IPS-18c (cell line): ENCODE measurements around the gene R3HCC1L.
"Not testable (repeated sequence)": the region's sequence is repeated elsewhere in the genome, so short reads cannot be mapped to it uniquely, and the experiment has no call there.

Experiments used
- H3K4me3 ChIP-seq: 2 replicates; pipeline ENCODE4 v1.7.0; 2013; ENCODE audit warnings: low read depth, mild to moderate bottlenecking, low read length, moderate library complexity; ENCODE audit not compliant: insufficient read depth
- H3K9me3 ChIP-seq: one replicate; pipeline ENCODE4 v1.6.1; 2013; ENCODE audit warnings: mild to moderate bottlenecking, low read length, moderate library complexity; ENCODE audit not compliant: control insufficient read depth, insufficient read depth

Gene R3HCC1L

DNA sequence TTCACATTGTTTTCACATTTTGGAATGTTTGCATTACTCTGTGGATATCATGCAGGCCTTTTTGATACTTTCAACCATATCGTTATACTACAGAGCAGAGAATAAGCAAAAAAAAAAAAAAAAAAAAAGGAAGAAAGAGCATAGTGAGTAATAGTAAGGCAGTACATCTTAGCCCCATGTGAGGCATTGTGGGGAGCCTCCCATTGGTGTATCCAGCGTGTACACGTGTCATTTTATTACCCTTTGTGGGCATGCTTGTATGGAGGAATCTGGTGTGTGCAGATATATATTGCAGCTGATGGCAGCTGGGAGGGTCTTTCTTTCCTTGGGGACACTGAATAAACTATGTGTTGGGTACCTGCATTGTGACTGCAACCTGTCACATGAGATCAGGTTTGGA, 19.6 kb downstream of the R3HCC1L start:
- Histone ChIP-seq H3K4me3 (no peak overlapping the region), H3K9me3 (peaks cover 4% of the 10 kb centered on the region)

DNA sequence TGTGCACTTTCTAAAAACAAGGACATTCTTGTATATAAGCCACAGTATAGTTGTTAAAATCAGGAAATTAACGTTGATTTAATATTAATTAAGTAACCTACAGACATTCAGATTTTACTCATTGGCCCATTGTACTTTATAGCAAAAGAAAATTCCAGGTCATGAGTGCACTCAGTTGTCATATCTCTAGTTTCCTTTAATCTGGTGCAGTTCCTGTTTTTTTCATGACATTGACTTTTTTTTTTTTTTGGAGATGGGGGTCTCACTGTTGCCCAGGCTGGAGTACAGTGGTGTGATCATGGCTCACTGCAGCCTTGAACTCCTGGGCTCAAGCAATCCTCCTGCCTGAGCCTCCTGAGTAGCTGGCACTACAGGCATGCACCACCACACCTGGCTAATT, 24.1 kb downstream of the R3HCC1L start:
- no peak overlapping the region for H3K4me3 ChIP-seq
- no peaks in the 10 kb centered on the region for H3K9me3 ChIP-seq

- no peak overlapping the region for H3K4me3 ChIP-seq
- no peaks in the 10 kb centered on the region for H3K9me3 ChIP-seq
These were observed 29.5 kb downstream of the R3HCC1L start for GRCh38 chr10:98163941-98164340.

- H3K9me3 ChIP-seq: no peaks in the 10 kb centered on the region
- no peak overlapping the region for H3K4me3 ChIP-seq
These were observed 32.7 kb downstream of the R3HCC1L start for GRCh38 chr10:98167191-98167590.

DNA sequence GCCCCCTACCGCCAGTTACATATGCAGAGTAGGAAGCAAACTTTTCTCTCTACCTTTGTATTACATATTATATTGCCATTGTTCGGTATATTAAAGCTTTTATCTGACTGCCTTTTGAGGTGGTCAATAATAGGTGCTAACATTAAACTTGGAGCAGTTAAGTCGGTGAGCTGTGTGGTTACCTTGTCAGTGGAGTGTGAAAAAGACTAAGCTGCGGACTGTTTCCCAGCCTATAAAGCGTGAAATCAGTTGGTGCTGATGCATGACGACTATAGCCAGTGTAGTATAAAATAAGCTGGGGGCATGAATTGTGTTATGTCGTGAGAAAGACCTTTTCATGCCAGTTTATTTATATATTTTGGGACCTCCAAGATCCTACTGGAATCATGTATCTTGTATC, 33.7 kb downstream of the R3HCC1L start:
- no peak overlapping the region for H3K4me3 ChIP-seq
- H3K9me3 ChIP-seq: no peaks in the 10 kb centered on the region

- Histone ChIP-seq H3K9me3 (no peaks in the 10 kb centered on the region), H3K4me3 (no peak overlapping the region)
These were observed 34.3 kb downstream of the R3HCC1L start for GRCh38 chr10:98168766-98169165.

- no peak overlapping the region for H3K4me3 ChIP-seq
- H3K9me3 ChIP-seq: no peaks in the 10 kb centered on the region
These were observed 34.9 kb downstream of the R3HCC1L start for GRCh38 chr10:98169379-98169778.

DNA sequence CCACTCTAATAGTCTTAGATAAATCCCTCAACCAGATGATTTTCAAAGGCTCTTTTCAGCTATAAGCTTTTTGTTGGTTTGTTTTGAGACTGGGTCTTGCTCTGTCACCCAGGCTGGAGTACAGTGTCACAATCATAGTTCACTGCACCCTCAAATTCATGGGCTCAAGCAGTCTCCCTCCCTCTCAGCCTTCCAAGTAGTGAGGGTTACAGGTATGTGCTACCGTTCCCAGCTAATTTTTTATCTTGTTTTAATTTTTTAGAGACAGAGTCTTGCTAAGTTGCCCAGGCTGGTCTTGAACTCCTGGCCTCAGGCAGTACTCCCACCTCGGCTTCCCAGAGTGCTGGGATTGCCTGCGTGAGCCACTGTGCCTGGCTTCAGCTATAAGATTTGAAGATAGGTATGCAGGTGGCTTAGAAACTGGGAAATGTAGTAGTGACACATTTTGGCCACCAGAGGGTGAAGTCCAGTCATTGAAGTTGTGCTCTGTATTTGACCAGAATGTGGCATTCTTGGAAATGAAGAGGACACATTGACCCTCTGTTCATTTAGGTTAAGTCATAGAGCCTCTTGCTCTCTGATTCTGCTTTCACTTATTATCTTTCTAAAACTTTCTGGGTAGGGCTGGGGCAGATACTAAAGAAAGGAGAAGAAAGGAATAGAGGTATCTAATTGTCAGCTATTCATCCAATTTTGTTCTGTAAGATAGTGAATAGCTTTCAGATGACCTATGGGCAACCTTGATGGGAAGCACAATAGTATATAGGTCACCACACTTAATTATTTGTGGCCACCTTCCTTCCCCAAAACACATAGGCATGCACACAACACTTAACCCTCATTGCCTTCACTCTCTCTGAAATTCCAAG, 36.0 kb downstream of the R3HCC1L start:
- no peaks in the 10 kb centered on the region for H3K9me3 ChIP-seq
- H3K4me3 ChIP-seq: no peak overlapping the region

- Histone ChIP-seq H3K9me3 (no peaks in the 10 kb centered on the region), H3K4me3 (no peak overlapping the region)
These were observed 37.6 kb downstream of the R3HCC1L start for GRCh38 chr10:98172073-98172472.

DNA sequence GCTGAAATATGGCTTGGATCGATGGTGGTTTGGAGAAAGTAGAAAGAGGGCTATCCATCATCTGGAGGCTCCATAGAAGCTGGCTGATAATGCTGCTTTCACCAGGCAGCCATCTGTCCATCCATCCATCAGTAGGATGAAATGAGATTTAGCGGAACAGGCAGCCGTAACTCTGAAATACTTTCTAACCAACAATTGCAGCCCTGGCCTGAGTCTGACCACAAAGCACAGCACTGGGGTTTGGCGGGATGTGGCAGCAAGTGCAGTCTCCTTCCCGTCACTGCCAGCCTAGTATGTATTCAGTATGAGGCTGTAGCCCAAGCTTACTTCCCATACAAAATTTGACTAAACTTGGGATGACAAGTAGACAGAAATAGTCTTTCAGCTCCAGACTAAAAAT, 38.0 kb downstream of the R3HCC1L start:
- Histone ChIP-seq H3K4me3 (no peak overlapping the region), H3K9me3 (no peaks in the 10 kb centered on the region)

- Histone ChIP-seq H3K4me3 (no peak overlapping the region), H3K9me3 (no peaks in the 10 kb centered on the region)
These were observed 38.8 kb downstream of the R3HCC1L start for GRCh38 chr10:98173260-98173659.

GRCh38 chr10:98182351-98182915, 48.0 kb downstream of the R3HCC1L start:
- H3K9me3 ChIP-seq: not testable (repeated sequence)

DNA sequence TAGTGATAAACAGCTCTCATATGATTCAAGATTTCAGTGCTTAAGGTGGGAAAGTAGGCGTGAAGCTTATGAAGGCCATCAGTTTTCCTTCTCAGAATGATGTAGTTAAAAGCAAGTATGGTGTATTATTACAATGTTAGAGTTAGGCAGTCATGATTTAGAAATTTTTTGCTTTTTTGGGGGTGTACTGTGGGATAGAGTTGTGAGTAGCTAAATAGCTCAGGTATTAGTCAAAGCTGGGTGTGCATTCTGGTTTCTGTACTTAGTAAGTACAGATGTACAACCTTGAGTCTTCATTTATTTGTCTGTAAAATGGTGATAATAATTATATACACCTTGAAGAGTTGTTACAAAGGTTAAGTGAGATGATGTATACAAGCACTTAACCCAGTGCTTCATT, 52.2 kb downstream of the R3HCC1L start:
- Histone ChIP-seq H3K9me3 (peaks cover 6% of the 10 kb centered on the region), H3K4me3 (no peak overlapping the region)

More at GRCh38 chr10:98182351-98182915, 48.0 kb downstream of the R3HCC1L start:
- H3K4me3 ChIP-seq: not testable (repeated sequence)

- not testable (repeated sequence) for H3K9me3 ChIP-seq, H3K4me3 ChIP-seq
These were observed 56.3 kb downstream of the R3HCC1L start for GRCh38 chr10:98190773-98191172.

DNA sequence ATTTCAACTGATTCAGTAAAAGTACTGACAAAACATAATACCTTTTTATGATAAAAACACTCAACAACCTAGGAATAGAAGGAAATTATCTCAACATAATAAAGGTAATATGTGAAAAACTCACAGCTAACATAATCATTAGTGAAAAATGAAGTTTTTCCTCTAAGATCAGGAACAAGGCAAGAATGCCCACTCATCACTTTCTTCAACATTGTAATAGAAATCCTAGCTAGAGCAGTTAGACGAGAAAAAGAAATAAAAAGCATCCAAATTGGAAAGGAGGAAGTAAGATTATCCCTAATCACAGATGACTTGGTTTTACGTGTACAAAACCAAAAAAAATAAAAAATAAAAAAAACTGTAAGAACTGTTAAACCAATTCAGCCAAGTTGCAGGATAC, 58.6 kb downstream of the R3HCC1L start:
- no peaks in the 10 kb centered on the region for H3K9me3 ChIP-seq
- no peak overlapping the region for H3K4me3 ChIP-seq

DNA sequence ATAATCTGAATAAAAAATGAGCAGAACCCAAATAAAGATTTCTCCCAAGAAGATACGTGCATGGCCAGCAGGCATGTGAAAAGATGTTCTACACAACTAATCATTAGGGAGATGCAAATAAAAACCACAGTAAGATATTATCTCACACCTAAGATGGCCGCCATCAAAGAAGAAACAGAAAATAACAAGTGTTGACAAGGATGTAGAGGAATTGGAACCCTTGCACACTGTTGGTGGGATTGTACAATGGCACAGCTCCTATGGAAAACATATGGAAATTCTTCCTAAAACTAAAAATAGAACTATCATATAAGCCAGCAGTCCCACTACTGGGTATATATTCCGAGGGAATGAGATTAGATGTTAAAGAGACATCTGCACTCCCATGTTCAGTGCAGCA, 60.2 kb downstream of the R3HCC1L start:
- no peaks in the 10 kb centered on the region for H3K9me3 ChIP-seq
- H3K4me3 ChIP-seq: no peak overlapping the region

DNA sequence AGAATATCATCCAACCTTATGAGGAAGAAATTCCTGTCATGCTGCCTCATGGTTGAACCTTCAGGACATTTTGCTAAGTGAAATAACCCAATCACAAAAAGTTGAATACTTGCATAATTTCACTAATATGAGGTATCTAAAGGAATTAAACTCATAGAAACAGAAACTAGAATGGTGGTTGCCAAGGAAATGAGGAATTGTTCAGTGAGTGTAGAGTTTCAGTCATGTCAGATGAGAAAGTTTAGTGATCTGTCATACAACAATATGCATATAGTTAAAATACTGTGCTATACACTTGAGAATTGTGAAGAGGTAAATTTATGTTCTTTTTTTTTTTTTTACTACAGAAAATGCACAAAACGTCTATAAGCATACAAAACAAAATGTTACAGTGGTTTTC, 60.7 kb downstream of the R3HCC1L start:
- H3K4me3 ChIP-seq: no peak overlapping the region

DNA sequence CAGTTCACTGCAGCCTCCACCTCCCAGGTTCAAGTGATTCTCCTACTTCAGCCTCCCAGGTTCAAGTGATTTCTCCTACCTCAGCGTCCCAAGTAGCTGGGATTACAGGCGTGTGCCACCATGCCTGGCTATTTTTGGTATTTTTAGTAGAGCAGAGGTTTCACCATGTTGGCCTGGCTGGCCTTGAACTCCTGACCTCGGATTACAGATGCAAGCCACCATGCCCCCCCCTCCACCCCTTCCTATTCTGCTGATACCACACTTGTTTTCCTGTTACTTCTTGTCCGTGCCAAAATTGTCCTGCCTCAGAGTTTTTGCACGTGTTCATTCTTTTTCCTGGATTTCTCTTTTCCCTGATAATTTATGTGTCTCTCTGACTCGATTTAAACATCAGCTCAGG, 62.5 kb downstream of the R3HCC1L start:
- H3K4me3 ChIP-seq: no peak overlapping the region

More for the DNA sequence above, 60.7 kb downstream of the R3HCC1L start:
- H3K9me3 ChIP-seq: no peaks in the 10 kb centered on the region

More for the DNA sequence above, 62.5 kb downstream of the R3HCC1L start:
- H3K9me3 ChIP-seq: no peaks in the 10 kb centered on the region
